ENCODE data around the gene XRCC1. TPM values are rescaled to one million over a fixed set of nuclear protein-coding genes. Genes with fewer than 3 reads are reported as not detected.

The XRCC1 gene
- total RNA-seq, 1 experiment from 2014 or later: 38.0 TPM

- Histone ChIP-seq H3K4ac (ENCODE audit: low read depth, low read length) (no peak overlapping the region), H2AFZ (ENCODE audit: low read length) (no peak overlapping the region), H3K9ac (ENCODE audit: extremely low read depth, insufficient read length, low read length) (no peak overlapping the region), H3T11ph (ENCODE audit: low read length) (no peak overlapping the region), H3K27me3 (ENCODE audit: insufficient read depth, low read length) (no peaks in the 10 kb centered on the region), H3K9me3 (ENCODE audit: control insufficient read depth, low read depth, low read length) (no peaks in the 10 kb centered on the region), H3K79me1 (ENCODE audit: insufficient read depth, low read depth, low read length, poor library complexity, severe bottlenecking) (no peaks in the 10 kb centered on the region), H2BK120ac (ENCODE audit: low read depth, low read length, poor library complexity, severe bottlenecking) (no peak overlapping the region), H3K79me2 (ENCODE audit: insufficient read depth, low read length) (no peaks in the 10 kb centered on the region), H3K4me2 (ENCODE audit: insufficient read depth, insufficient read length, low read length) (no peak overlapping the region), H4K8ac (replicated peaks; ENCODE audit: insufficient read length, low read depth, low read length) (no peak overlapping the region), H3K27ac (ENCODE audit: insufficient read length, low read depth, low read length) (no peak overlapping the region), H2BK12ac (ENCODE audit: insufficient read length, low read depth, low read length) (no peak overlapping the region), H4K91ac (ENCODE audit: insufficient read length, low read depth, low read length) (no peak overlapping the region), H3K4me1 (ENCODE audit: insufficient read depth, low read length) (no peaks in the 10 kb centered on the region), H3K18ac (ENCODE audit: insufficient read length, low read depth, low read length) (no peak overlapping the region), H3K56ac (ENCODE audit: insufficient read length, low read depth, low read length) (no peak overlapping the region), H2BK15ac (ENCODE audit: low read depth, low read length) (no peak overlapping the region), H3K23ac (ENCODE audit: insufficient read length, low read depth, low read length) (no peak overlapping the region), H3K23me2 (ENCODE audit: insufficient read length, low read depth, low read length, poor library complexity, severe bottlenecking) (peaks cover 5% of the 10 kb centered on the region), H3K14ac (ENCODE audit: insufficient read depth, low read length) (no peak overlapping the region), H4K5ac (ENCODE audit: insufficient read length, low read depth, low read length) (no peak overlapping the region), H2BK5ac (ENCODE audit: insufficient read length, low read length) (no peak overlapping the region), H4K20me1 (ENCODE audit: control insufficient read depth, insufficient read depth, insufficient read length) (no peaks in the 10 kb centered on the region), H2AK5ac (ENCODE audit: insufficient read length, low read length) (no peak overlapping the region), H2BK20ac (ENCODE audit: low read depth, low read length, poor library complexity, severe bottlenecking) (no peak overlapping the region)
- no peak for DNase-seq
- no CpG with 5 or more reads among the region's 2 CpGs for WGBS (ENCODE audit: extremely low coverage, insufficient read length, low lambda C conversion rate)
- Mint-ChIP-seq H3K4me3 (no peak overlapping the region), H3K36me3 (ENCODE audit: insufficient read depth in 1 of 3, low read depth in 3 of 3) (peaks cover 4 to 22% (median 15%) of the 10 kb centered on the region in 3 experiments; a peak in 4 of 7 replicates), H3K9me3 (no peaks in the 10 kb centered on the region), H3K27ac (no peak overlapping the region), H3K4me1 (peaks cover 21 to 30% of the 10 kb centered on the region in 2 experiments), H3K27me3 (ENCODE audit: low read depth) (no peaks in the 10 kb centered on the region)
- TF ChIP-seq CTCF (conservative IDR thresholded peaks at IDR 0.05): no peak
Observed at GRCh38 chr19:43582495-43582894, 7.2 kb upstream of the XRCC1 start.

All from H9 (cell line).